ENCODE results near the gene KMT2C.

DNA sequence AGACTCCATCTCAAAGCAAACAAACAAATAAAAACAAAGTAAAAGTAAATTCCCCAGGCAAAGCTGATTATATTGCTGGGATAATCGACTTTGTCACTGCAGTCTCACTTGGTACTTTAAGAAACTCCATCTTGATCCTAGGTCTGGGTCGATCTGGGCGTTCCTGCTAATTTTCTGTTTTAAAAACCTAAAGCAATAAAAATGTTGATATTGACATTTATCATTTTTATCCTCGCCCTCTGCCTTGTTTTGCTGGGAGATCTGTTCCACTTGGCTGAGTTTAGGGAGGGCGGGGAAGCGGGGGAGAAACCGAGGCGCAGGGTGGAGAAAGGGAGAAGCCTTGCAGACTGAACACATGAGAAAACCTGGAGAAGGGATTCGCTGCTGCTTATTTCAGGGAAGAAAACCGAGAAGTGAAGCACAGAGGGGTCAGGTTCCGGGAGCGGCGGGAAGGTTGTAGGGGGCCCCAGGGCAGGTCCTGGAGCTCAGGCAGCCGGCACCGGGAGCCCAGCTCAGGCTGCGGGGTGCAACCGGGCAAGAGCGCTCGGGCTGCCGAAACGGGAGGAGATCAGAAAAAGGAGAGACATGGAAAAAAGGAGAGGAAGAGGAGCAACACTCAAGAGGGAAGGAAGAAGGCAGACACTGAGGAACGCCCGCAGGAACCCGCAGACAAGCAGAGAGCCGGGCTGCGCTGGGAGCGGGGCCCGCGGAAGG is 27.3 kb upstream of the KMT2C start:
- TF ChIP-seq POLR2A (IDR thresholded peaks at IDR 0.05; ENCODE audit: low read depth) (peak; percentile 47), POLR2AphosphoS5 (IDR thresholded peaks at IDR 0.05) (peak in 1 of 2 donors; percentile 74), EP300 (IDR thresholded peaks at IDR 0.05) (no peak)

All from esophagus muscularis mucosa (tissue), 3 donors.